Measurements from ENCODE around the gene ARHGEF11.

The ARHGEF11 gene

GRCh38 chr1:156947818-156948525 is 97.6 kb downstream of the ARHGEF11 start:
- DNase-seq: no peak

- DNase-seq: no peak
These were observed 98.4 kb downstream of the ARHGEF11 start for GRCh38 chr1:156947127-156947526.

- no peak for DNase-seq
These were observed 99.5 kb downstream of the ARHGEF11 start for GRCh38 chr1:156945881-156946661.

- DNase-seq: no peak
These were observed 100.7 kb downstream of the ARHGEF11 start for GRCh38 chr1:156944848-156945247.

- no peak for DNase-seq
These were observed 101.3 kb downstream of the ARHGEF11 start for GRCh38 chr1:156944268-156944667.

GRCh38 chr1:156943756-156944155 is 101.8 kb downstream of the ARHGEF11 start:
- no peak for DNase-seq

GRCh38 chr1:156942576-156942975 is 103.0 kb downstream of the ARHGEF11 start:
- no peak for DNase-seq

- DNase-seq: no peak
These were observed 103.4 kb downstream of the ARHGEF11 start for GRCh38 chr1:156942176-156942575.

- DNase-seq: no peak
These were observed 103.9 kb downstream of the ARHGEF11 start for GRCh38 chr1:156941675-156942074.

- no peak for DNase-seq
These were observed 105.7 kb downstream of the ARHGEF11 start for GRCh38 chr1:156939786-156940334.

- DNase-seq: no peak
These were observed 106.7 kb downstream of the ARHGEF11 start for GRCh38 chr1:156938813-156939212.

GRCh38 chr1:156937883-156938282 is 107.7 kb downstream of the ARHGEF11 start:
- no peak for DNase-seq

GRCh38 chr1:156936721-156937220 is 108.8 kb downstream of the ARHGEF11 start:
- no peak for DNase-seq

- no peak for DNase-seq
These were observed 109.4 kb downstream of the ARHGEF11 start for GRCh38 chr1:156936191-156936590.

- no peak for DNase-seq
These were observed 109.9 kb downstream of the ARHGEF11 start for GRCh38 chr1:156935505-156936128.

GRCh38 chr1:156933136-156933535 is 112.4 kb downstream of the ARHGEF11 start:
- no peak for DNase-seq

- no peak for DNase-seq
These were observed 113.4 kb downstream of the ARHGEF11 start for GRCh38 chr1:156931974-156932710.

- no peak for DNase-seq
These were observed 114.2 kb downstream of the ARHGEF11 start for GRCh38 chr1:156931211-156931952.

GRCh38 chr1:156930483-156930882 is 115.1 kb downstream of the ARHGEF11 start:
- DNase-seq: no peak

GRCh38 chr1:156929596-156930238 is 115.8 kb downstream of the ARHGEF11 start:
- DNase-seq: no peak

- no peak for DNase-seq
These were observed 117.4 kb downstream of the ARHGEF11 start for GRCh38 chr1:156928043-156928602.

All from stimulated activated CD4-positive, alpha-beta T cell treated with anti-CD3 and anti-CD28 coated beads, Interleukin-1b, Interleukin-23, amount 100 ng/mL, for 48 hours (primary cell).